ENCODE measurements around the gene TECPR1.

The TECPR1 gene

GRCh38 chr7:98242342-98242741 is 9.7 kb downstream of the TECPR1 start:
- DNase-seq: peak; percentile 14

- DNase-seq: no peak
Measured at GRCh38 chr7:98241674-98242241, 10.3 kb downstream of the TECPR1 start.

GRCh38 chr7:98240961-98241673 is 10.9 kb downstream of the TECPR1 start:
- DNase-seq: peak; percentile 25

- no peak for DNase-seq
Measured at GRCh38 chr7:98238976-98239375, 13.1 kb downstream of the TECPR1 start.

- DNase-seq: peak; percentile 11
Measured at GRCh38 chr7:98238076-98238475, 14.0 kb downstream of the TECPR1 start.

GRCh38 chr7:98236355-98237185 is 15.5 kb downstream of the TECPR1 start:
- DNase-seq: peak; percentile 6

- peak; percentile 13 for DNase-seq
Measured at GRCh38 chr7:98235901-98236300, 16.1 kb downstream of the TECPR1 start.

GRCh38 chr7:98234429-98235147 is 17.4 kb downstream of the TECPR1 start:
- DNase-seq: peak; percentile 8

- DNase-seq: peak; percentile 17
Measured at GRCh38 chr7:98233219-98234070, 18.6 kb downstream of the TECPR1 start.

GRCh38 chr7:98232799-98233198 is 19.2 kb downstream of the TECPR1 start:
- no peak for DNase-seq

- DNase-seq: peak; percentile 26
Measured at GRCh38 chr7:98232263-98232585, 19.8 kb downstream of the TECPR1 start.

GRCh38 chr7:98231493-98232262 is 20.4 kb downstream of the TECPR1 start:
- peak; percentile 18 for DNase-seq

- DNase-seq: peak; percentile 21
Measured at GRCh38 chr7:98230746-98231471, 21.1 kb downstream of the TECPR1 start.

GRCh38 chr7:98229991-98230745 is 21.9 kb downstream of the TECPR1 start:
- DNase-seq: no peak

GRCh38 chr7:98229441-98229840 is 22.6 kb downstream of the TECPR1 start:
- peak; percentile 22 for DNase-seq

- DNase-seq: no peak
Measured at GRCh38 chr7:98228801-98229200, 23.2 kb downstream of the TECPR1 start.

- peak; percentile 22 for DNase-seq
Measured at GRCh38 chr7:98227939-98228338, 24.1 kb downstream of the TECPR1 start.

- DNase-seq: peak; percentile 8
Measured at GRCh38 chr7:98225913-98226614, 26.0 kb downstream of the TECPR1 start.

GRCh38 chr7:98224701-98225181 is 27.3 kb downstream of the TECPR1 start:
- DNase-seq: peak; percentile 20

Measured in left hindlimb (tissue), 1 donor.